Measurements from ENCODE around the gene RPL10A.

The RPL10A gene

DNA sequence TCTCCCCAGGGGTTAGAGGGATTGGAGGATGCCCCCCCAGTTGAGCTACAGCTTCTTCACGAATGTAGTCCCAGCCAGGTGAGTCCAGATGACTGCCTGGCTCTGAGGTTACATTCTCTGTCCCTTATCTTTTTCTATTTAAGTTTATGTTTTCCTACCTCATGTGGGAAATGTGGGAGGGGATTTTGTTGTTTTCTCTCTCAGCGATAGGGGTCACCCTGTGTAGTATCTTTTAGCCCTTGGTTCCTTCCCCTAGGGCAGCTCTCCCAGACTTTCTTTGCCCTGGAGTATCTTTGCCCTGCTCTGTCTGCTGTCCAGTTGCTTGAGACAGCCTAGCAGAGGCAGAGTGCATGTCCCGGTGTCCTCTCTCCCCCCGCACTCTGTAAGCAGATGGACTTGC lies 10.3 kb upstream of the RPL10A start:
- H3K4me1 ChIP-seq (ENCODE audit: low read depth, poor library complexity, severe bottlenecking): peaks cover 33% of the 10 kb centered on the region
- no peak overlapping the region for H3K4me3 ChIP-seq (IDR thresholded peaks at IDR 0.05; ENCODE audit: insufficient read depth, low read depth, low read length)
- no peak overlapping the region for H3K27ac ChIP-seq
- TF ChIP-seq, protein P1, sequence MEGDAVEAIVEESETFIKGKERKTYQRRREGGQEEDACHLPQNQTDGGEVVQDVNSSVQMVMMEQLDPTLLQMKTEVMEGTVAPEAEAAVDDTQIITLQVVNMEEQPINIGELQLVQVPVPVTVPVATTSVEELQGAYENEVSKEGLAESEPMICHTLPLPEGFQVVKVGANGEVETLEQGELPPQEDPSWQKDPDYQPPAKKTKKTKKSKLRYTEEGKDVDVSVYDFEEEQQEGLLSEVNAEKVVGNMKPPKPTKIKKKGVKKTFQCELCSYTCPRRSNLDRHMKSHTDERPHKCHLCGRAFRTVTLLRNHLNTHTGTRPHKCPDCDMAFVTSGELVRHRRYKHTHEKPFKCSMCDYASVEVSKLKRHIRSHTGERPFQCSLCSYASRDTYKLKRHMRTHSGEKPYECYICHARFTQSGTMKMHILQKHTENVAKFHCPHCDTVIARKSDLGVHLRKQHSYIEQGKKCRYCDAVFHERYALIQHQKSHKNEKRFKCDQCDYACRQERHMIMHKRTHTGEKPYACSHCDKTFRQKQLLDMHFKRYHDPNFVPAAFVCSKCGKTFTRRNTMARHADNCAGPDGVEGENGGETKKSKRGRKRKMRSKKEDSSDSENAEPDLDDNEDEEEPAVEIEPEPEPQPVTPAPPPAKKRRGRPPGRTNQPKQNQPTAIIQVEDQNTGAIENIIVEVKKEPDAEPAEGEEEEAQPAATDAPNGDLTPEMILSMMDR (conservative IDR thresholded peaks at IDR 0.05; ENCODE audit: low read depth, low read length): no peak
- H4K20me1 ChIP-seq (ENCODE audit: insufficient read depth): no peaks in the 10 kb centered on the region
- H3K36me3 ChIP-seq (ENCODE audit: insufficient read depth): no peaks in the 10 kb centered on the region
- no peak overlapping the region for H2AFZ ChIP-seq (ENCODE audit: low read depth)
- no peak overlapping the region for H3K9ac ChIP-seq
- H3K79me2 ChIP-seq (ENCODE audit: insufficient read depth, low read depth): peaks cover 8% of the 10 kb centered on the region; the same call in 1 of the 2 replicates
- no peak overlapping the region for H3K4me2 ChIP-seq
- H3K27me3 ChIP-seq (ENCODE audit: insufficient read depth, low read depth): no peaks in the 10 kb centered on the region

DNA sequence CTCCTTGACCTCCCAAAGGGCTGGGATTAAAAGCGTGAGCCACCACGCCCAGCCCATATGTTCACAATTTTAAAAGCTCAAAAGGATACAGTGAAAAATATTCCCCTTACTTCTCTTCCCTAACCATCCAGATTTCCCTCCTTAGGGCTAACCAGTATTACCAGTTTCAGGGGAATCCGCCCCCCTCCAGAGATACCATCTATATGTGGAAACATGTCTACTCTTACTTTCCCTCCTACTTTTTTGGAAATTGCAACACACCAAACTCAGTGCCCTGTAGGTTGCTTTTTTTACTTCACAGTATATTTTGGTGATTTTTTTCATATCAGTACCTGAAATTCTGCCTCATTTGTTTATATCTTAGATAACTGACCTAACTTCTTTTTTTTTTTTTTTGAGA lies 6.9 kb upstream of the RPL10A start:
- no peaks in the 10 kb centered on the region for H4K20me1 ChIP-seq (ENCODE audit: insufficient read depth)
- TF ChIP-seq, protein P1 (conservative IDR thresholded peaks at IDR 0.05; ENCODE audit: low read depth, low read length): no peak
- no peaks in the 10 kb centered on the region for H3K27me3 ChIP-seq (ENCODE audit: insufficient read depth, low read depth)
- H2AFZ ChIP-seq (ENCODE audit: low read depth): no peak overlapping the region
- no peak overlapping the region for H3K27ac ChIP-seq
- no peak overlapping the region for H3K4me3 ChIP-seq (IDR thresholded peaks at IDR 0.05; ENCODE audit: insufficient read depth, low read depth, low read length)
- H3K79me2 ChIP-seq (ENCODE audit: insufficient read depth, low read depth): no peaks in the 10 kb centered on the region
- no peaks in the 10 kb centered on the region for H3K36me3 ChIP-seq (ENCODE audit: insufficient read depth)
- peaks cover 13% of the 10 kb centered on the region for H3K4me1 ChIP-seq (ENCODE audit: low read depth, poor library complexity, severe bottlenecking)
- H3K9ac ChIP-seq: no peak overlapping the region
- H3K4me2 ChIP-seq: no peak overlapping the region

DNA sequence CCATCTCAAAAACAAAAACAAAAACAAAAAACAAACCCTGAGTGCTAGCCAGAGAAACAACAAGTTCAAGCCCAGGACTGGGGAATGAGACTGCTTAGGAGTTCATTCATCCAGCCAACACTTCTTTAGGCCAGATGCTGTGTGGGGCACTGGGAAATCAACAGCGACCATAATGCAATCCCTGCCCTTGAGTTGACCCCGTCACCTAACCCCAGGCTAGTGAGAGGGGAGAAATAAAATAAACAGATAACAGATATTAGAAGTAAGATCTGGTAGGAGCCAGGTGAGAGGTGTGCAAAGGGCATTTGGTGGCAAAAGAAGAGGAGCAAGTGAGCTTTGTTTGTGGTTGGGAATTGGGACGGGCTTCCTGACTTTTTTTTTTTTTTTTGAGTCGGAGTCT lies 4.9 kb upstream of the RPL10A start:
- TF ChIP-seq, protein P1 (conservative IDR thresholded peaks at IDR 0.05; ENCODE audit: low read depth, low read length): no peak

DNA sequence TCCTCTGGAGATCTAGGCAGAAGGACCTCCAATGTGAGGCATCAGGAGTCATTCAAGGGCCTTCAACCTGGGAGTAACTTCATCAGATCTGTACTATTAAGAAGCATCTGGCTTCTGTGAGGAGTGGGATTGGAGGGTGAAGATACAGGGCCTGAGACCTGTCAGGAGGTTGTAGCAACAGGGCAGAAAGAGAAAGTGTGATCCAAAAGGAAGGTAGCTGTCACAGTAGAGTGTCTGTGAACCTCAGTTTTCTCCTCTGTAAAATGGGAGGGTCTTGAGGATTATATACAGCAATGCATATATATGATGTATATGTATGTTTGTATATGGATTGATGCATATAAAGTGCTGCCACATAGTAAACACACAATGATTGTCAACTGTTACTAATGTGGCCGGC lies 2.6 kb upstream of the RPL10A start:
- no peaks in the 10 kb centered on the region; the same call in 1 of the 2 replicates for H3K27me3 ChIP-seq (ENCODE audit: insufficient read depth, low read depth)
- H3K79me2 ChIP-seq (ENCODE audit: insufficient read depth, low read depth): peaks cover 24% of the 10 kb centered on the region
- no peak overlapping the region for H3K4me3 ChIP-seq (IDR thresholded peaks at IDR 0.05; ENCODE audit: insufficient read depth, low read depth, low read length)
- no peak overlapping the region for H3K27ac ChIP-seq
- H3K36me3 ChIP-seq (ENCODE audit: insufficient read depth): peaks cover 22% of the 10 kb centered on the region
- H3K4me1 ChIP-seq (ENCODE audit: low read depth, poor library complexity, severe bottlenecking): peaks cover 15% of the 10 kb centered on the region
- no peak overlapping the region for H3K9ac ChIP-seq
- H3K4me2 ChIP-seq: no peak overlapping the region
- TF ChIP-seq, protein P1 (conservative IDR thresholded peaks at IDR 0.05; ENCODE audit: low read depth, low read length): no peak
- peaks cover 15% of the 10 kb centered on the region for H4K20me1 ChIP-seq (ENCODE audit: insufficient read depth)
- H2AFZ ChIP-seq (ENCODE audit: low read depth): no peak overlapping the region

More for the DNA sequence above, 4.9 kb upstream of the RPL10A start:
- Histone ChIP-seq H3K4me1 (ENCODE audit: low read depth, poor library complexity, severe bottlenecking) (peaks cover 13% of the 10 kb centered on the region), H3K36me3 (ENCODE audit: insufficient read depth) (no peaks in the 10 kb centered on the region; the same call in 1 of the 2 replicates), H2AFZ (ENCODE audit: low read depth) (no peak overlapping the region), H3K27me3 (ENCODE audit: insufficient read depth, low read depth) (no peaks in the 10 kb centered on the region), H4K20me1 (ENCODE audit: insufficient read depth) (no peaks in the 10 kb centered on the region), H3K27ac (no peak overlapping the region), H3K79me2 (ENCODE audit: insufficient read depth, low read depth) (peaks cover under 1% of the 10 kb centered on the region), H3K4me2 (no peak overlapping the region), H3K4me3 (IDR thresholded peaks at IDR 0.05; ENCODE audit: insufficient read depth, low read depth, low read length) (no peak overlapping the region), H3K9ac (no peak overlapping the region)

All from KMS-11 (cell line).